ENCODE data around the gene FMO1.

DNA sequence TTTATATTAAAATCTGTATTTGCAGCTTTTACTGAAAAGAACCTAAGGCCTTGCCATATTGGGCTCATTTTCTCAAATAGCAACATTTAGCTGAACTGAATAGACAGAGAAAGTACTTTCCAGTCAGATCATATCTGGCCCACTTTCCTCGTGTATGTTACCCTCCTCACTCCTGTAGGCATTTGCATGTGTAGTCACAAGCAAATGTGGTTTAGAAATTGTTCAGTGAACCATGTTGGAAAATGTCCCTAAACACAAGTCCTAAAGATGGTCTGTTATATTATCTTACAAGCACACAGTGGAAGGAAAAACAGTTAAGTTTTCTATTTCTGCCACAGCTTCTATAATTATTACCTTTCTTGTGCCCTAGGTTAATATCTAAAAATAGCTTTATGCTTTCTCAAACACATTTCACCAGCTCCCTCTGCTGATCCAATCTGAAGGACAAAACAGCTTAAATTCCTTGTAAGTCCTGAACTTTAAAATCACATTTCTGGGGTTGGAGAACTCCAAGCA lies 65.1 kb downstream of the FMO1 start:
- TF ChIP-seq, protein P1, sequence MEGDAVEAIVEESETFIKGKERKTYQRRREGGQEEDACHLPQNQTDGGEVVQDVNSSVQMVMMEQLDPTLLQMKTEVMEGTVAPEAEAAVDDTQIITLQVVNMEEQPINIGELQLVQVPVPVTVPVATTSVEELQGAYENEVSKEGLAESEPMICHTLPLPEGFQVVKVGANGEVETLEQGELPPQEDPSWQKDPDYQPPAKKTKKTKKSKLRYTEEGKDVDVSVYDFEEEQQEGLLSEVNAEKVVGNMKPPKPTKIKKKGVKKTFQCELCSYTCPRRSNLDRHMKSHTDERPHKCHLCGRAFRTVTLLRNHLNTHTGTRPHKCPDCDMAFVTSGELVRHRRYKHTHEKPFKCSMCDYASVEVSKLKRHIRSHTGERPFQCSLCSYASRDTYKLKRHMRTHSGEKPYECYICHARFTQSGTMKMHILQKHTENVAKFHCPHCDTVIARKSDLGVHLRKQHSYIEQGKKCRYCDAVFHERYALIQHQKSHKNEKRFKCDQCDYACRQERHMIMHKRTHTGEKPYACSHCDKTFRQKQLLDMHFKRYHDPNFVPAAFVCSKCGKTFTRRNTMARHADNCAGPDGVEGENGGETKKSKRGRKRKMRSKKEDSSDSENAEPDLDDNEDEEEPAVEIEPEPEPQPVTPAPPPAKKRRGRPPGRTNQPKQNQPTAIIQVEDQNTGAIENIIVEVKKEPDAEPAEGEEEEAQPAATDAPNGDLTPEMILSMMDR (IDR thresholded peaks at IDR 0.05; ENCODE audit: insufficient read depth, low read length, poor library complexity, severe bottlenecking): no peak
- TF ChIP-seq EZH2phosphoT487 (conservative IDR thresholded peaks at IDR 0.05; ENCODE audit: low read length): no peak

Measured in SU-DHL-6 (cell line).